HTERT RPE-1 (cell line): ENCODE data around the gene RNASE11.
"Not testable (repeated sequence)": the region's sequence is repeated elsewhere in the genome, so short reads cannot be mapped to it uniquely, and the experiment has no call there.

Experiments
- in situ Hi-C: fragments of 300-500 bp; cut with MboI; formaldehyde crosslinking; loops from 4 replicates; pipeline ENCODE4 v1.14.3; 2020; ENCODE audit warnings: low sequenced_read_pairs

Gene RNASE11

GRCh38 chr14:20583142-20583541, 4.7 kb downstream of the RNASE11 start:
- in situ Hi-C loops: no loop called here

GRCh38 chr14:20580242-20580641, 7.6 kb downstream of the RNASE11 start:
- in situ Hi-C loops: no loop called here

GRCh38 chr14:20578784-20579502, 8.9 kb downstream of the RNASE11 start:
- in situ Hi-C loops: no loop called here

- in situ Hi-C loops: no loop called here
Measured at GRCh38 chr14:20578325-20578724, 9.5 kb downstream of the RNASE11 start.

- in situ Hi-C loops: not testable (repeated sequence)
Measured at GRCh38 chr14:20572382-20572990, 15.3 kb downstream of the RNASE11 start.

- in situ Hi-C loops: not testable (repeated sequence)
Measured at GRCh38 chr14:20570720-20571119, 17.1 kb downstream of the RNASE11 start.

GRCh38 chr14:20569865-20570264, 17.9 kb downstream of the RNASE11 start:
- in situ Hi-C loops: not testable (repeated sequence)

GRCh38 chr14:20569066-20569465, 18.7 kb downstream of the RNASE11 start:
- in situ Hi-C loops: no loop called here

GRCh38 chr14:20568393-20568792, 19.4 kb downstream of the RNASE11 start:
- in situ Hi-C loops: no loop called here

- in situ Hi-C loops: not testable (repeated sequence)
Measured at GRCh38 chr14:20567199-20567598, 20.6 kb downstream of the RNASE11 start.

GRCh38 chr14:20564501-20564997, 23.3 kb downstream of the RNASE11 start:
- in situ Hi-C loops: no loop called here

- in situ Hi-C loops: no loop called here
Measured at GRCh38 chr14:20563971-20564370, 23.8 kb downstream of the RNASE11 start.

- in situ Hi-C loops: no loop called here
Measured at GRCh38 chr14:20560961-20561360, 26.8 kb downstream of the RNASE11 start, which contains the start of gene RNASE9. TSS of gene RNASE9 (minus strand) at chr14:20561047.

GRCh38 chr14:20559461-20559904, 28.3 kb downstream of the RNASE11 start:
- in situ Hi-C loops: no loop called here

- in situ Hi-C loops: no loop called here
Measured at GRCh38 chr14:20557212-20557542, 30.6 kb downstream of the RNASE11 start.

GRCh38 chr14:20556500-20557211, 31.1 kb downstream of the RNASE11 start:
- in situ Hi-C loops: no loop called here

GRCh38 chr14:20555845-20556244, 32.0 kb downstream of the RNASE11 start:
- in situ Hi-C loops: no loop called here

GRCh38 chr14:20553024-20553423, 34.8 kb downstream of the RNASE11 start:
- in situ Hi-C loops: no loop called here

GRCh38 chr14:20551606-20552005, 36.2 kb downstream of the RNASE11 start:
- in situ Hi-C loops: no loop called here

- in situ Hi-C loops: no loop called here
Measured at GRCh38 chr14:20550926-20551325, 36.9 kb downstream of the RNASE11 start.

GRCh38 chr14:20548414-20549158, 39.2 kb downstream of the RNASE11 start:
- in situ Hi-C loops: no loop called here
